ENCODE results near the gene TLE1.
"Not testable (repeated sequence)": the region's sequence is repeated elsewhere in the genome, so short reads cannot be mapped to it uniquely, and the experiment has no call there.

The TLE1 gene

DNA sequence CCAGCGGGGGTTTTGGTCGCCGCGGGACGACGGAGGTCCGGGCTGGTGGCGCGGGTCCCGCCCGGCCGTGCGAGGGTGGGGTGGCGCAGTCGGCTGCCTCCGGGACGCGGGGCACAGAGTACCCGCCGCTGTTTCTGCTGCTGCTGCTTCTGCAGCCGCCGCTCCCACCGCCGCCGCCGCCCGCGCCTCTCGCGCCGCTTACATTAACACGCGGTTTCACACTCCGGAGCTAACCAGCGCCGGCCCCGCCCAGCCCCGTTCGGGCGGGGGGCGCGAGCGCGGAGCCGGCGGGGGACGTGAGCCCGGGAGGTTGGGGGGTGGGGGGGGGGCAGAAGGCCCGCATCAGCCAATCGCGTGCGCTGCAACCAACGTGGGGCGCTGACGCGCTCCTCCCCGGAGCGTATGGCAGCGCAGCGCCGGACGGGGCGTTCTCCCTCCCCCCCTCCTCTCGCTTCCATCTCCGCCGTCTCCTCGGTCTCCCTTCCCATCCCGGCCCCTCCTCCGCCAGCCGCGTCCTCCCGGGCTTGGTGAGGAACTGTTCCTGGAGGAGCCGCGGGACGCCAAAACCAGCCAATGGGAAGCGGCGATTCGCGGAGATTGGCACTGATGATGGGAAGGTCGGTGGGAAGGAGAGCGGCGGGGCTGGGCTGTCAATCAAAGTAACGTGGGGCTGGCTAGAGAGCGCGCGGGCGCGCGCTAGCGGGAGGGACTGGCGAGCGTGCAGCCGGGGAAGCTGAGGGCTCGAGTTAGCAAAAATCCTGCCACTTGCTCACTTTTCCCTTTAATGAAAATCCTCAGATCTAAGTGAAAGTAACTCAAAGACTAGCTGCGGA, at the start of gene TLE1:
Gene TLE1, minus strand, starts transcription at position 205 of the 833 bp plus-strand sequence. CDS start 1,307 bp downstream, outside the sequence.
- peak; percentile 59 to 62 for DNase-seq (ENCODE audit: low read depth in 2 of 2)

DNA sequence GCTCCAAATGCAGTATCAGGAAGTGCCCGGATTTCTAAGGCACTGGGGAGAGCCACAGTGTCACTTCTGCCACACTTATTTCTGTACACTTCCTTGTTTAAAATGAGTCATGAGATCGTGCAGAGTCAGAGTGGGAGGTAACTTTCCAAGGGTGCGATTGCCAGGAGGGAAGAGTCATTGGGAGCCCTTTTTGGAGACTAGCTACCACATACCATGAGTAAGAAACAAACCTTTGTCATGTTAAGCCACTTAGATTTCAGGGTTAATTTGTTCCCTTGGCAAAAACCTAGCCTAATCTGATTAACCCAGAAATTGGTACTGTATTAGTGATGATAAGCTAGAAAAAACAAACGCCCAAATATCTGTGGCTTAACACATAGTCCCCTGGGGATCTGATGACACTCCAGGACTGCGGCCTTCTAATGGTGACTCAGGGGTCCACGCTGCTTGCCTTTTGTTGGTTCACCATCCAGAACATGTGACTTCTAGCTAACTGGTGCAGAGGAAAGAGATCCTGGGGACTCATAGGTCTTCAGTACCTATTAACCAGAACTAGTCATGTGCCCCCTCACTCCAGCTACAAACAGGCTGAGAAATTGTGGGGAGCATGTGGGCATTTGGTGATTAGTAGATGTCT, 48.6 kb upstream of the TLE1 start:
- no peak for DNase-seq (ENCODE audit: low read depth in 2 of 2)

DNA sequence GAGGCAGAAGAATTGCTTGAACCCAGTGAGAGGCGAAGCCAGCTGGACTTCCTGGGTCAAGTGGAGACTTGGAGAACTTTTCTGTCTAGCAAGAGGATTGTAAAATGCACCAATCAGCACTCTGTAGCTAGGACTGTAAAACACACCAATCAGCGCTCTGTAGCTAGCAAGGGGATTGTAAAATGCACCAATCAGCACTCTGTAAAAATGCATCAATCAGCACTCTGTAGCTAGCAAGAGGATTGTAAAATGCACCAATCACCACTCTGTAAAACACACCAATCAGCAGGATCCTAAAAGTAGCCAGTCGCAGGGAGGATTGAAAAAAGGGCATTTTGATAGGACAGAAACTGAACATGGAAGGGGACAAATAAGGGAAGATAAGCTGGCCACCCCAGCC, 41.2 kb upstream of the TLE1 start:
- DNase-seq (ENCODE audit: low read depth in 2 of 2): not testable (repeated sequence)

DNA sequence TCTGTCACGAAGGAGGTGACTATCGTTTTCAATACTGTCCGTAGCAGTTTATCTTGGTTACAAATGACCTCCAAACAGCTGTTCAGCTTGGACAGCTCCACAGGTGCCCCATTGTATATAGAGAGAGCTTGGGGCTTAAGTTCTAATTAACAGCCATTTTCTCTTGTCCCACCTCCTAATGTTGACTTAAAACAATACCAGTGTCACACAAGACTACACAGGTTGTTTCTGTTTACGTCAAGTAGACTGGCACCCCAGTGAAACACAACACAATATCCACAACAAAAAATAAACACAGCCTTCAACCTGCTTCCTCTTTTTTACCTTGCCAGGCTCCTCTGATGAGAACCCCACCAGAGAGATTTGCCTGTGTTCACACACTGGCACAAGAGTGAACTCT, 39.8 kb upstream of the TLE1 start:
- no peak for DNase-seq (ENCODE audit: low read depth in 2 of 2)

DNA sequence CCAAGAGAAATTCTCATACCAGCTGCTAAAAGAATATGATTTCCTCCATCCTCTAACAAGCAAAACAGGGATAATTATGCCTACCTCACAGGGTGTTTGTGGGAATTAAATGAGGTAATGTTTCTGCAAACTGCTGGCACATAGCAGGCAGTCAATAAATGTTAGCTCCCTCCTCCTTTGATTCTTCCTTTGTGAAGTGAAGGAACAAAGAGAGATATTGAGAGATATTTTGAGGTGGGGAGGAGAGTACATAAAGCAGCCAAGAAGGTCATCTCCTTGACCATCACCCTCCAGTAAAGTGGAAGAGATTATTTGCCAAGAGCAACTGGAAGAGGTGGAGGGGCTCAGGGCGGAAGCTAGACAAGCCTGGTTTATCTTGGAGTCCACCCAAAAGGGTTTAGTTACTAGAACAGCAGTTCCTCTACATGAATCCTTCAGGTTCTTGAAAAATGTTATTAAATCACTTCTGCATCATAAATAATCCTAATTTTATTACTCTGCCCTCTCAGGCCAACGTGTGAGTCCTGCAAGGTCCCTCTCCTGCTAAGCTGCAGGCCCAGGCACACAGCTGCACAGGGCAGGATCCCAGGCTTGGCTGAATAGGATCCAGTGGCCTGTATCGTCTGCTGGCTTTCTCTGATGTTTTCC, 35.0 kb upstream of the TLE1 start:
- DNase-seq (ENCODE audit: low read depth in 2 of 2): no peak

DNA sequence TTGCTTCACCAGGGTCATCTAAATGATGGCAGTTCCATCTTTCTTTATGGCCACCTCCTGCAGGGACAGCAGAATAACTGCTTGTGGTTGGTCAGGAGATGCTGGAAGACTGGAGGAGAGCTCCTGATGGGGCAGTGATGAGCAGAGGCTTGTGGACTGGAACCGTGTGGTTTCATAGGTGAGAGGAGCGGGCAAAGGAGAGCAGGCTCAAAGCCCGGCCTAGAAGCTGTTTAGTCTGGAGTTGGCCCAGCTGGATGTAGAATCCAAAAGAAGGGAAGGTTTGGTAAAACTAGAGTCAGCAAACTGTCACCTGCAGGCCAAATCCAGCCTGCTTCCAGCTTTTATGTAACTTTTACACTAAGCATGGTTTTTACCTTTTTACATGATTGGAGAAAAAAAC, 32.9 kb upstream of the TLE1 start:
- DNase-seq (ENCODE audit: low read depth in 2 of 2): no peak

DNA sequence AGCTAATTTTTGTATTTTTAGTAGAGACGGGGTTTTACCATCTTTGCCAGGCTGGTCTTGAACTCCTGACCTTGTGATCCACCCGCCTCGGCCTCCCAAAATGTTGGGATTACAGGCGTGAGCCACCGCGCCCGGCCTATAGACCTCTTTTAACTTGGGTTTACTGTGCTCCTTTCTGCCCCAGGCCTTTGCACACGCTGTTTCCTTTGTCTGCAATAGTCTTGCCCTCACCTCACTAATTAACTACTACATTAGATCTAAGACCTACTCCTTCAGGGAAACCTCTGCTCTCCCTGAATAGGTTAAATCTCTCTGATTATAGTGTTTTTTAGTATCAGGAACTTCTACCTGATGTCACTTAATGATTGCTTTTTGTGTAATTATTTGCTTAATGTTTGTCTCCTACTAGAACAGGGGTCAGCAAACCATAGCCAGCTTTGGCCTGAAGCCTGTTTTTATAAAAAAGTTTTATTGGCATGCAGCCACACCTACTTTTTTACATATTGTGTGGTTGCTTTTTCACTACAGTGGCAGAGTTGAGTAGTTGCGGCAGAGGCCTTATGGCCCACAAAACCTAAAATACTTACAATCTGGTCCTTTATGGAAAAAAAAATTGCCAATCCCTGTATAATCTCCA, 31.2 kb upstream of the TLE1 start:
- DNase-seq (ENCODE audit: low read depth in 2 of 2): no peak

DNA sequence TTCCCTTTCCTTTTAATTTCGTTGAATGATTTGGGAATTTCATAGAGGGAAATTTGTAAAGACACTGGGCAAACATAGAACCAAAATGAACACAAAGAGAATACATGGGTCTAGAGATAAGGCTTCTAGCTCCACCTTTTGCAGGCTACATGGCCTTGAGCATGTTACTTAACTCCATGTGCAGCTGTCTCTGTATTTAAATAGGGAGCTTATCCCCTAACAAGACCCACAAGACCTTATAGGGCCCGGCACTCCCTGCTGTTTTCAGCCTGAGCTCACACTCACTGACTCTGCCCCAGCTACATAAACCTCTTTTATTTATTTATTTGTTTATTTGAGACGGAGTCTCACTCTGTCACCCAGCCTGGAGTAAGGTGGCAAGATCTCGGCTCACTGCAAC, 30.6 kb upstream of the TLE1 start:
- no peak for DNase-seq (ENCODE audit: low read depth in 2 of 2)

DNA sequence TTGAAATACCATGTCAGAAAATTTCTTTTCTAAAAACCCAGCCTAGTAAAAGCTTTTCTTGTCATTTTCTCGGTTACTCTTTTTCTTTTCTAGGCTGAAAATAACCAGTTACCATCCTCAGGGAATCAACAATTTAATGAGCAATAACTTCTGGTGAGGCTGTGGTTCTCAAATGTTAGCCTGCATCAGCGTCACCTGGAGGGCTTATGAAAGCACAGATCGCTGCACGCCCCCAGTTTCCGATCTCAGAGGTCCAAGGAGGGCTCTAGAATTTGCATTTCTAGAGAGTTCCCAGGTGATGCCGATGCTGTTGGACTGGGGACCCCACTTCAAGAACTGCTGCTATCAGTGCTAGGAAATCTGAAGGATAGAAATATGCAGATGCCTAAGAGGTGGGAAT, 28.9 kb upstream of the TLE1 start:
- no peak for DNase-seq (ENCODE audit: low read depth in 2 of 2)

DNA sequence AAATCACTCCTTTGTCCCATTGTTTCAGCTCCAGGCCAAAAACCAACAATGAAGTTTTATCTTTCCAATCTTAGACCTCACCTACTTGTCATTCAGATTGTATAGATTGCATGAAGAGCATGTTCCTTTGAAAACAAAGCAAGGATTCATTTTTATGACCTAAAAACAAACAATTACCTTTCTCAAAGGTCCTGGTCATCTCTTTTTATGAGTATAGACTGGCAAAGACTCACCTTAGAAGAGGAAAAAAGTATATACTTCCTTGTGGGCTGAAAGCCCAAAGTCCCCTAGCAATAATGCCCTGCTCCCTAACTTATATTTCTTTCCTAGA, 28.4 kb upstream of the TLE1 start:
- DNase-seq (ENCODE audit: low read depth in 2 of 2): no peak

DNA sequence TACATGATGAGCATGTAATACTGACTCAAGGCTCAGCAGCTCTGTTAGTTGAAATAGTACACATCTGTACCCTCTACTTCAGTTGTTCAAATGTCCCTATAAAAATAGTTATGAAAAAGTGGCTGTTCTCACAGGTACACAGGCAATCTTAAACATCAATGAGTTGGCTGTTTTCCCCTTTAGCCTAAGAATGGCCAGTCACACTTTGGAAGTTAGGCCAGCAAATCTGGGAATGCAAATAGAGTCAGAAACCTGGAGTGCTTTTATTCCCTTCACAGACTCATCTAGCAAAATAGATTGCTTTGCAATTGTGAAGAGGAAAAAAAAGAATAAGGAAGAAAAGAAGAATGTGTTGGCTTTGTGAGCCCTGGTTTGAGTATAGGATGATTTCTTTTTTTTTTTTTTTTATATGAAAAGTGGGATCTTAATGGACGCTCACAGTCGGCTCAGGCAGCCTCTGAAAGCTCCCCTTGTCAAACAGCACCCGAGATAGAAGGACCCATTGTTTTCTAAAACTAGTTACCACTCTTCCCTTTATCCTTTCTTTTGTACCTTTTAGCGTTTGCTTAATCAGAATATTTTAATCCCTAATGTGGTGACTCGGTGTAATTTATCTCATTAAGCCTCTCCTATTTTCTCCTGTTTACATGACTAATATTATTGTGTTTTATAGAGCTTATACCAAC, 27.9 kb upstream of the TLE1 start:
- DNase-seq (ENCODE audit: low read depth in 2 of 2): no peak

DNA sequence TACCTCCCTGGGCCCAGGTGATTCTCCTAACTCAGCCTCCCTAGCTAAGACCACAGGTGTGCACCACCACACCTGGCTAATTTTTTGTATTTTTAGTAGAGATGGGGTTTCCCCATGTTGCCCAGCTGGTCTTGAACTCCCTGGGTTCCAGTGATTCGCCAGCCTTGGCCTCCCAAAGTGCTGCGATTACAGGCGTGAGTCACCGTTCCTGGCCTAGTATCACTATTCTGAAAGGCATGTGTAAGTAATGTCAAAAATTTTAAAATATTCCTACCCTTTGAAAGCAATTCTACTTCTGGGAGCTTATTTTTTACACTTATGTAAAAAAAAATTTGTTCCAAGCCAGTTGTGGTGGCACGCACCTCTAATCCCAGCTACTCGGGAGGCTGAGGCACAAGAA, 27.1 kb upstream of the TLE1 start:
- no peak for DNase-seq (ENCODE audit: low read depth in 2 of 2)

DNA sequence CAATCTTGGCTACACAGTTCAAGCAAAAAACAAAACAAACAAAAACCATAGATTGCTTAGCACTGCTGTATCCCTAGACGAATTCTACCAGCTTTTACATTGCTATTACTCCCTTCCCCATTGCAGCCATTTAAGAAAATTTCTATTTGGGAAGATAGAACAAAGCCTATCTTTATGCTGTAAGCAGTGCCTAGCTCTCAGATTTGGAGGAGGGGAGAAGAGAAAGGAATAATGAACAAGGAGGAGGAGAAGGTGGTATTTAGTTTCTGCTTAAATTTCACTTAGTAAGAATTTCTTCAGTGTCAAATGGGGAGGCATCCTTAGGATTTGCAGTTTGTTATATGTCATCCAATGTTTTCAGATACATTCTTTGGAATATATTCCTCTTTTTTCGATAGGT, 16.2 kb upstream of the TLE1 start:
- no peak for DNase-seq (ENCODE audit: low read depth in 2 of 2)

DNA sequence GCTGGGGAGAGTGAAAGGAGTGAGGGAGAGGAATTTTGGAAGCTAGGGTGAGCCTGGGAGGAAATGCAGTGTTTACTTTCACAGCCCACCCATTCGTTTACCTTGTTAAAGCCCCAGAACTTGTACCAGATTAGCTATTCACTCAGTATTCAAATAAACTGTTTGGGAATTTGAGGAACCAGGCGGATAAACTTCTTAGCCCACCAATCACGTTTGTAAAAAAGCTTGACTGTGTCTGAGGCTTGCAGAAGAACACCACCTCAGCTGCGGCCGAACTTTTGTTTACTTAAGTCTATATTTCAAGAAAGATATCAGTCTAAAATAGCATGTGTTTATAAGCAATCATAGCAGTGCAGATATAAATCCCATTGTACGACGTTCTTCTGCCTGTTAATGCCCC, 5.2 kb upstream of the TLE1 start:
- no peak for DNase-seq (ENCODE audit: low read depth in 2 of 2)

DNA sequence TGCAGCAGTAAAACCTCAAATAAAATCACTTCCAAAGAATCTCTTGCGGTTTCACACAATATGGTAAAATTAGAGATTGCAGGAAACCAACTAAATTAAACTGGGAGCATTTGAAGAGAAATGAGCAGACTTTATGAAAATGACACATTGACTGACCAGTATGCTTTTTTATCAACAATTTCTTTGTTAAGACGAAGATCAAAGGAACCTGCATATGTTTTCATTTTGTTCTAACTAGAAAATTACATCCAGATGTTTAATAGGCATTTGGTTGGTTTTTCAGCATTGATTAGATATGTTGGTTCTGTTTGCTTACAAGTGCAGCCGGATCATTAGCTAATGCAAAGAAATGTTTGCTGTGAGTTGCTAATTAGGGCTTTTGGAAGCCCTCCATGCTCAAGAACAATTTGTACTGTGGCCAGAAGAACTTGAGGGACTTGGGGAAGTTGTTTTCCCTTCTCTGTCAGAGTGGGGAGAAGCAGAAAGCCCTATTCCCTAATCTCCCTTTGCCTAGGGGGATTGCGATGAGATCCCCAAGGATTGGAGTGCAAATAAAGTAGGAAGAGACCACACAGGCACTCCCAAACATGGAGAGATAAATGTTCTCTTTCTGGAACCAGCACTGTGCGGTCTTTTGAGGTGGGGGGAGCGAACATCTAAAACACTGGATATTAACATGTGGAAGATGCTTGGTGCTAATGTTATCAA, 4.5 kb upstream of the TLE1 start:
- DNase-seq (ENCODE audit: low read depth in 2 of 2): no peak

DNA sequence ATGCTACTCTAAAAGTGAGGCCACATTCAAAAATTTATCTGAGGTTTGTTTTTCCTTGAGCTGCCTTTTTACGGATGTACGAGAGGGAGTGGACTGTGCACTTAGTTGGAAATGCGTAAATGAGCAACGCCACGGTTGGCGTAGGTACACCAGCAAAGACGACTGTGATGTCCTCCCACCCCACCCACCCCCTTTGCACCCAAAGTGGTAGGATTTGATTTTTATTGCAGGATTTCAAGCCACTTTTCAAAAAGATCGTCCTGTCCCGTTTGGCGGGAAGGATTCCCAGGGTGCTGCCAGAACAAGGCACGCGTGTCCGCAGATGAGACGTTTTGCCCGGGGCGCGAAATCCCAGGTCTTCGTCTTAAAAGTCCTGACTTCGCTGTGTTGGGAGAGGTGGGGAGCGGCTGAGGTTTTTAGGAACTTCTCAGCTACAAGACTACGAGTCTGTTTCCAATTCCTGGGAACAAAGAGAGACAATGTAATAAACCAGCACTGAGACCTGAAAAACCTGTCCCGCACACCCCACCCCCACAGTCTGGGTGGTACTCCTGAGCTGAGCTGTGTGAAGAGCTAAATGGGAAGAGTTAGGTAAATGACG, 1.0 kb upstream of the TLE1 start:
- no peak for DNase-seq (ENCODE audit: low read depth in 2 of 2)

DNA sequence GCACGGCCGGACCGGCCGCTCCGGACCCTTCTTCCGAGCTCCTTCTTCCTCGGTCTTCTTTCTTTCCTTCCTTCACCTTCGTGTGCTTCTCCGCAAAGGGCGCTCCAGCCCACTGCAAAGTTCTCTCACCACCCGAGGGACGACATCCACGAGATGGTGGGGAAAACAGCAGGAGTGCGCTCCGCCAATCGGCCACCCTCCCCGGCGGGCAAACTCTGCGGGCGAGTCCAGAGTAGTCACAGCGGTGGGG, 329 bp downstream of the TLE1 start:
- DNase-seq (ENCODE audit: low read depth in 2 of 2): not testable (repeated sequence)

DNA sequence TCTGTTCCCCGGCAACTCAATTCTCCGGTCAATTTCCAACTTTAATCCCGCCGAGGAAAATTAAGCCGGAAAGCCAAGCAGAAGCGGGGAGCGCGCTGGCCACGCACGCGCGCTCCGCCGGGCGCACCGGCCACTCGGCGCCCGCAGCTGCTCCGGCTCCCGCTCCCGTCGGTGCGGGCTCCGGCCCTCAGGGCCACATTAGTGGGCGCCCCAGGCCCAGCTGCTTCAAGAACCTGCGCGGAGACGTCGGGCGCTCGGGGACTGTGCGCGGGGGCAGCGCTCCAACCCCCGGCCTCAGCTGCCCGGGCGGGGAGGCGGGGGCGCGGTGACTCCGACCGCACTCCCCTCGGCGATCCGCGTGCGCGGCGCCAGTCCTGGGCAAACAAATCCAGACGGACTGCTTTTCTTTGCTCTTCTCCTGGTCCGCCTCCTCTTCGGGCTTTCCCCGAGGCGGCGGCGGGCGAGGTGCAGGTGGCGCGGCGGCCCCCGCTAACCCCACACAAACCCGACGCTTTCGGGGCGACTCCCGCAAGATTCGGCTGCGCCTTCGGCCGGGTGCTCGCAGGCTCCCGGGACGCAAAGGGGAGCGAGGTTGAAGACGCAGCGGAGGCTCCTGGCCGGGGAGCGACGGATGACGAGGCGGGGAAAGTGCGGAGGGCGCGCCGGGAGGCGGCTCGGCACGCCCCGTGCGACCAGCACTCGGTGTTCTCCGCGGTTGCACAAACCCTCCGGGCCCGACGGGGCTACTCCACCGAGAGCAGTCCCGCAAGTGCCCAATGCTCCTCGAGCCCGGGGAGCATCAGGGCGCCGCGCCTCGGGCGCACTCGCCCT, 870 bp downstream of the TLE1 start:
- DNase-seq (ENCODE audit: low read depth in 2 of 2): not testable (repeated sequence)

DNA sequence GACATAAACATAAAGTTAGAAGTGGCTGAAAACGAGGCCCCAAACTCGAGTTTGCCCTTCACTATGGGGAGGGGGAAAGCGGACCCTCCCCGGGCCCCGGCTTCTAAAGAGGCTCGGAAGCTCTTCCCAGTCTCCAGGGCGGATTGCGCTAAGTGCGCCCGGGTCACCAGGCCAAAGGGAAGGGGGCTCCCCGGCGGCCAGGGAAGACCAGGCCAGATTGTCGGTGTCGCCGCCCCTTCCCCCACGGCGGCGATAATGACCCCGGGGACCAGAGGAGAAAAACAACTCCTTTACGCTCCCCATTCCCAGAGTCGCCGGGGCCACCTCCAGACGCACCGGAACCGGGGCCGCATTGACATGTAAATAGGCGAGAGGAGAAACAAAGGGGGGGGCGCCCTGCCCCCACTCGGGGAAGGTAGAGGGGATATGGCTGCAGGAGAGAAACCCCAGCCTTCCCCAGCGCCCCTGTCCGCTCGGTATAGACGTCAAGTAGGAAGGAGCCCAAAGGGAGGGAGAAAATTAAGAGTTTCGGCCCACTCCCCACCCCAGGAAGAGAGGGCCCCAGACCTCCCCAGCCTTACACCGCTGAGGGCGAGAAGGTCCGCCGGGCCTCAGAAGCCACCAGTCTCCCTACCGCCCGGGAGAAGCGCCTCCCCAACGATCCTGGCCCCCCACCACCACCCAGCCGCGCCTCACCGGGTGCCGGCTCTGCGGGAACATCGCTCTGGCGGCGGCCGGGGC, 1.7 kb downstream of the TLE1 start:
- no peak for DNase-seq (ENCODE audit: low read depth in 2 of 2)
